Measurements from ENCODE around the gene TPK1. TPM values are rescaled to one million over a fixed set of nuclear protein-coding genes. Genes with fewer than 3 reads are reported as not detected.

Gene TPK1
- total RNA-seq, 3 donors from 2014 or later (not counting 1 experiment from before 2014, with no cell fraction given), result 20.9 to 28.6 (median 25.3) TPM

DNA sequence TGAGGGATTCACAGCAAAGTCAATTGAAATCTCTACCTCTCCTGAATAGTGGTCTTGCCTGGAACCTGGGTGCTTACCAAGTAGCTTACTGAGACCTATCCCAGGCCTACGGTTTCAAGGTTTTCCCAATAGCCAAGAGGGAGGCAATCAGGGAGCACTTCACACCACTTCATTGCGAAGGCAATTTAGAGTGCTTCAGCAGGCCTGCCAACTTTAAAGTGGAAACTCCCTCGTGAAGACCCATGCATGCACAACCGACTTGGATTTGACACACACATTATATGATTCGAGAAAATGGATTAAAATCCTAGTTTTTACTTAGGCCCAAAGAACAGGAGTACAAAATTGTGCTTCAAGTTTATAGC is 380.8 kb downstream of the TPK1 start:
- Mint-ChIP-seq H3K4me3 (no peak overlapping the region), H3K36me3 (peaks cover 5% of the 10 kb centered on the region), H3K27ac (no peak overlapping the region), H3K9me3 (peaks cover 0 to 5% of the 10 kb centered on the region in 2 donors), H3K27me3 (ENCODE audit: low read depth in 2 of 2) (no peaks in the 10 kb centered on the region), H3K4me1 (peaks cover 0 to 4% of the 10 kb centered on the region in 2 donors)
- Histone ChIP-seq H3K4me3 (ENCODE audit: low read length) (no peak overlapping the region), H3K27me3 (ENCODE audit: control insufficient read depth, insufficient read depth, low read length) (no peaks in the 10 kb centered on the region), H3K9me3 (ENCODE audit: control insufficient read depth, insufficient read depth, low read length) (no peaks in the 10 kb centered on the region), H3K36me3 (ENCODE audit: control insufficient read depth, insufficient read depth, low read length) (peaks cover 3% of the 10 kb centered on the region), H3K4me1 (ENCODE audit: control insufficient read depth, insufficient read depth, low read length) (no peaks in the 10 kb centered on the region), H3K27ac (ENCODE audit: low read length) (no peak overlapping the region)
- 95% methylated on average over 5 of the region's 5 CpGs for WGBS (ENCODE audit: insufficient coverage)
- intact Hi-C loops (cut with micrococcal nuclease), result no loop called here
- DNase-seq, result no peak
- TF ChIP-seq, protein P1, sequence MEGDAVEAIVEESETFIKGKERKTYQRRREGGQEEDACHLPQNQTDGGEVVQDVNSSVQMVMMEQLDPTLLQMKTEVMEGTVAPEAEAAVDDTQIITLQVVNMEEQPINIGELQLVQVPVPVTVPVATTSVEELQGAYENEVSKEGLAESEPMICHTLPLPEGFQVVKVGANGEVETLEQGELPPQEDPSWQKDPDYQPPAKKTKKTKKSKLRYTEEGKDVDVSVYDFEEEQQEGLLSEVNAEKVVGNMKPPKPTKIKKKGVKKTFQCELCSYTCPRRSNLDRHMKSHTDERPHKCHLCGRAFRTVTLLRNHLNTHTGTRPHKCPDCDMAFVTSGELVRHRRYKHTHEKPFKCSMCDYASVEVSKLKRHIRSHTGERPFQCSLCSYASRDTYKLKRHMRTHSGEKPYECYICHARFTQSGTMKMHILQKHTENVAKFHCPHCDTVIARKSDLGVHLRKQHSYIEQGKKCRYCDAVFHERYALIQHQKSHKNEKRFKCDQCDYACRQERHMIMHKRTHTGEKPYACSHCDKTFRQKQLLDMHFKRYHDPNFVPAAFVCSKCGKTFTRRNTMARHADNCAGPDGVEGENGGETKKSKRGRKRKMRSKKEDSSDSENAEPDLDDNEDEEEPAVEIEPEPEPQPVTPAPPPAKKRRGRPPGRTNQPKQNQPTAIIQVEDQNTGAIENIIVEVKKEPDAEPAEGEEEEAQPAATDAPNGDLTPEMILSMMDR (IDR thresholded peaks at IDR 0.05), result no peak
- no peak for ATAC-seq

DNA sequence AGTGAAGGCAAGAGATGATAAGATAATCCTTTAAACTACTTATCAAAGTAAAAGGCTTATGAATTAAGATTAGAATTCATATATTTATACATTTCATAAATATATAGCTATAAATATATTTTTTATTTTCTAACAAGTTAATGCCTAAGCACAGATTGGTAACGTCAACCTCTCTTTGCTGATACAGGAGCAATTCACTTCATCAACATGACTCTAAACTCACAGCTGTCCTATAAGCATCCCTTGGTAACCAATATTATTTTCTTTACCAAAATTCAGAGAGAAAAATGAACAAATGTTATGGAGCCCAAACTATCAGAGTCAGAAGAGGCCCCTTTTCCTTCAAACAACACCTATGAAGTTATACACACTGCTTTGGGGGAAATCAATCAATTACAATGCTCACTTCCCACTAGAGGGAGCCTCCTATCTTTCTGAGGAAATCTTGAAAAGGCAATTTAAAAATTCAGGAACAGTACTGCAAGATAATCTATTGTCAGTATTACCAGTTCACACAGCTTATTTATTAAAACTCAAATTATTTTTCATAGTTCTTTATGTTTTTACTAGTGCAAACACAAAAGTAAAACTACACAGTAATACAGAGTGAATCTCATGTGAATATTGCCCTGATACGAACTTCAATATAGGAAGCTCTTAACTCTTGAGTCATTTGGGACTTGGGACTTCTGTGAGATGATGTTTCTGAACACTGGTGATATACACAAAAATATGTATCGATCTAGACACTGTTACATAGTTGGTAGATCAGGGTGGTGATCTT is 381.4 kb downstream of the TPK1 start:
- no peaks in the 10 kb centered on the region for H3K9me3 ChIP-seq (ENCODE audit: control insufficient read depth, insufficient read depth, low read length)
- no peak overlapping the region for H3K27ac ChIP-seq (ENCODE audit: low read length)
- Mint-ChIP-seq H3K27me3 (ENCODE audit: low read depth in 2 of 2) (no peaks in the 10 kb centered on the region), H3K27ac (no peak overlapping the region), H3K9me3 (no peaks in the 10 kb centered on the region), H3K4me1 (peaks cover 0 to 4% of the 10 kb centered on the region in 2 donors), H3K4me3 (no peak overlapping the region), H3K36me3 (no peaks in the 10 kb centered on the region)
- intact Hi-C loops (cut with micrococcal nuclease), result no loop called here
- peaks cover 3% of the 10 kb centered on the region for H3K36me3 ChIP-seq (ENCODE audit: control insufficient read depth, insufficient read depth, low read length)
- TF ChIP-seq, protein P1 (IDR thresholded peaks at IDR 0.05), result no peak
- no peaks in the 10 kb centered on the region for H3K4me1 ChIP-seq (ENCODE audit: control insufficient read depth, insufficient read depth, low read length)
- DNase-seq, result no peak
- WGBS (ENCODE audit: insufficient coverage), result 97% methylated on average over 3 of the region's 3 CpGs
- H3K4me3 ChIP-seq (ENCODE audit: low read length), result no peak overlapping the region
- H3K27me3 ChIP-seq (ENCODE audit: control insufficient read depth, insufficient read depth, low read length), result no peaks in the 10 kb centered on the region
- ATAC-seq, result no peak

DNA sequence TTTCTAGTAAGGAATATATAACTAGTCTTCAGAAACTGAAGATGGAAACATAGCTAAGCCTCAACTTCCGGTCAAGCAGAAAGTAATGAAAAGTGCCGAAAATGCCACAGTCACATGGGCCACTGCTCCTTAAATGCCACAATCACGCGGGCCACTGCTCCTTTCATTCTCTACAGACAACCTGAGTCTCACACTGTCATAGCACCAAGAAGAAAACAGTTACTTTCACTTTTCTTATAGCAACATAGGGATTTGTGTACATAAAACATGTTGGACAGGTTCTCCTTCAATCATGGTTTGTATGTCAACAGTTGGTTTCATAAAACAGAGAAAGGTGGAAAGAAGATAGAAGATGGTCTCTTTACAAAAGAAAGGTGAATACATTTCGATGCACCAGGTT is 383.8 kb downstream of the TPK1 start:
- H3K36me3 Mint-ChIP-seq, result no peaks in the 10 kb centered on the region
- H3K36me3 ChIP-seq (ENCODE audit: control insufficient read depth, insufficient read depth, low read length), result peaks cover 3% of the 10 kb centered on the region
- TF ChIP-seq, protein P1 (IDR thresholded peaks at IDR 0.05), result no peak
- intact Hi-C loops (cut with micrococcal nuclease), result no loop called here
- ATAC-seq, result no peak
- no peak overlapping the region for H3K27ac Mint-ChIP-seq
- no peaks in the 10 kb centered on the region for H3K9me3 Mint-ChIP-seq
- DNase-seq, result no peak
- no peaks in the 10 kb centered on the region for H3K9me3 ChIP-seq (ENCODE audit: control insufficient read depth, insufficient read depth, low read length)
- H3K4me1 ChIP-seq (ENCODE audit: control insufficient read depth, insufficient read depth, low read length), result no peaks in the 10 kb centered on the region
- H3K27ac ChIP-seq (ENCODE audit: low read length), result no peak overlapping the region
- peaks cover 0 to 4% of the 10 kb centered on the region in 2 donors for H3K4me1 Mint-ChIP-seq
- no peak overlapping the region for H3K4me3 Mint-ChIP-seq
- H3K27me3 ChIP-seq (ENCODE audit: control insufficient read depth, insufficient read depth, low read length), result no peaks in the 10 kb centered on the region
- H3K27me3 Mint-ChIP-seq (ENCODE audit: low read depth in 2 of 2), result no peaks in the 10 kb centered on the region
- no peak overlapping the region for H3K4me3 ChIP-seq (ENCODE audit: low read length)
- WGBS (ENCODE audit: insufficient coverage), result 73% methylated on average over 5 of the region's 5 CpGs

DNA sequence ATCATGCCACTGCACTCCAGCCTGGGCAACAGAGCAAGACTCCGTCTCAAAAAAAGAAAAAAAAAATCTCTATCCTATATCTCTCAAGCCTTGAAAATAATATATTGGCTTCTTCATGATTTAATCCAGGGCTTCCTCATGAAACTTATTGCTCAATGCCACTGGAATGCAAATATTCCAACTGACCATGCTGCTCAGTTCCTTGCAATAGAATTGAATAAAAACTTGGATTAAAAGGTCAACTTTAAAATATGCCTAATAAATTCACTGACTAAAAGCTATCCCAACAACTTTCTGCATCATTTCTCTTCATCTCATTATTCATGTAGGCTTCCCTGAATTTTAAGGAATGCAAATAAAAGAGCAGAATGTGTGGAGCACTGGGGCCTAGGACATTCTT is 390.3 kb downstream of the TPK1 start:
- H3K4me3 Mint-ChIP-seq, result no peak overlapping the region
- H3K36me3 Mint-ChIP-seq, result no peaks in the 10 kb centered on the region
- no peak overlapping the region for H3K27ac Mint-ChIP-seq
- ATAC-seq (no peak), DNase-seq (no peak)
- H3K36me3 ChIP-seq (ENCODE audit: control insufficient read depth, insufficient read depth, low read length), result no peaks in the 10 kb centered on the region
- H3K4me1 Mint-ChIP-seq, result no peaks in the 10 kb centered on the region
- no peaks in the 10 kb centered on the region for H3K27me3 ChIP-seq (ENCODE audit: control insufficient read depth, insufficient read depth, low read length)
- no peaks in the 10 kb centered on the region for H3K4me1 ChIP-seq (ENCODE audit: control insufficient read depth, insufficient read depth, low read length)
- H3K9me3 ChIP-seq (ENCODE audit: control insufficient read depth, insufficient read depth, low read length), result no peaks in the 10 kb centered on the region
- no peaks in the 10 kb centered on the region for H3K27me3 Mint-ChIP-seq (ENCODE audit: low read depth in 2 of 2)
- intact Hi-C loops (cut with micrococcal nuclease), result no loop called here
- H3K27ac ChIP-seq (ENCODE audit: low read length), result no peak overlapping the region
- H3K9me3 Mint-ChIP-seq, result no peaks in the 10 kb centered on the region
- no peak overlapping the region for H3K4me3 ChIP-seq (ENCODE audit: low read length)
- WGBS (ENCODE audit: insufficient coverage), result 100% methylated on average over 1 of the region's 1 CpG
- TF ChIP-seq, protein P1 (IDR thresholded peaks at IDR 0.05), result no peak
